ENCODE results near the gene EPM2AIP1. TPM values are rescaled to one million over a fixed set of nuclear protein-coding genes. Genes with fewer than 3 reads are reported as not detected.

EPM2AIP1 gene
- total RNA-seq, 1 experiment from 2014 or later = 8.7 TPM

DNA sequence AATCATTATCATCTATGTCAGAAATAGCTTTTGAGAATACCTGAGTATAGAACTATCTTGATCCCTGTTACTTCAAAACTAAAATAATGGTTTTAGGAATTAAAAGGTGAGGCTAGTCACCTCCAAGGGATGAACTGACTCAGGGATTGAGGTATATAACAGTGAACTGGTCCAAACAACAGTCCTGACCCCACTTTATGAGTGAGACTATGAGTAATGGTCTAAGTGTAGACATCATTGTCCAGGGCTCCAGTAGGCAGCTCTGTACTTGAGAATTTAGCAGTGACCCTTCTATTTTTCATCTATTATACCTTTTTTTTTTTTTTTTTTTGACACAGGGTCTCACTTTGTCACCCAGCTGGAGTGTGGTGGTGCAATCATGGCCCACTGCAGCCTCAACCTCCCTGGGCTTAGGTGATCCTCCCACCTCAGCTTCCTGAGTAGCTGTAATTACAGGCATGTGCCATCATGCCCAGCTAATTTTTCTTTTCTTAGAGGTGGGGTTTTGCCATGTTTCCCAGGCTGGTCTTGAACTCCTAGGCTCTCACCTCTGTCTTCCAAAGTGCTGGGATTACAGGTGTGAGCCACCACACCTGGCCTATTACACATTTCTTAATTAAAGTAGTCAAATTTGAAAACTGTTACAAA, 36.7 kb upstream of the EPM2AIP1 start:
- Histone ChIP-seq H3K4me1 (ENCODE audit: control insufficient read depth in 1 of 2, insufficient read depth in 2 of 2, low read length in 2 of 2) (no peaks in the 10 kb centered on the region), H3K9me2 (ENCODE audit: insufficient read depth) (no peaks in the 10 kb centered on the region), H3K4me3 (replicated peaks in 1 of 2; ENCODE audit: low read depth in 1 of 2, low read length in 2 of 2) (no peak overlapping the region), H3K27ac (ENCODE audit: low read depth, low read length) (no peak overlapping the region), H3K36me3 (ENCODE audit: control insufficient read depth in 1 of 2, insufficient read depth in 2 of 2, low read length in 2 of 2) (peaks cover 19 to 47% of the 10 kb centered on the region in 2 experiments), H3K9me3 (ENCODE audit: control insufficient read depth in 1 of 2, insufficient read depth in 1 of 2, low read depth in 1 of 2, low read length in 2 of 2) (no peaks in the 10 kb centered on the region), H3K27me3 (ENCODE audit: insufficient read depth, low read length) (no peaks in the 10 kb centered on the region), H3K4me2 (ENCODE audit: low read length) (no peak overlapping the region), H3K9ac (ENCODE audit: low read length) (no peak overlapping the region), H2AFZ (ENCODE audit: low read depth, low read length, poor library complexity, severe bottlenecking) (no peak overlapping the region), H4K20me1 (ENCODE audit: insufficient read depth) (no peaks in the 10 kb centered on the region; the same call in 1 of the 2 replicates), H3K79me2 (ENCODE audit: insufficient read depth, low read length) (peaks cover 3% of the 10 kb centered on the region; the same call in 1 of the 2 replicates)
- DNase-seq (ENCODE audit: low read depth, low spot score) (no peak), ATAC-seq (no peak)
- CTCF ChIA-PET = no interaction called here
- BruUV-seq (replicated peaks) = no TSS peak
- RAD21 ChIA-PET (ENCODE audit: low non-redundant PET in 1 of 2, low total read pairs in 2 of 2, uncharacterized antibody in 2 of 2, unreplicated experiment in 2 of 2) = no interaction called here
- POLR2A ChIA-PET = no interaction called here
- TF ChIP-seq ZFX (IDR thresholded peaks at IDR 0.05) = no peak
- intact Hi-C loops (cut with micrococcal nuclease) = no loop called here

DNA sequence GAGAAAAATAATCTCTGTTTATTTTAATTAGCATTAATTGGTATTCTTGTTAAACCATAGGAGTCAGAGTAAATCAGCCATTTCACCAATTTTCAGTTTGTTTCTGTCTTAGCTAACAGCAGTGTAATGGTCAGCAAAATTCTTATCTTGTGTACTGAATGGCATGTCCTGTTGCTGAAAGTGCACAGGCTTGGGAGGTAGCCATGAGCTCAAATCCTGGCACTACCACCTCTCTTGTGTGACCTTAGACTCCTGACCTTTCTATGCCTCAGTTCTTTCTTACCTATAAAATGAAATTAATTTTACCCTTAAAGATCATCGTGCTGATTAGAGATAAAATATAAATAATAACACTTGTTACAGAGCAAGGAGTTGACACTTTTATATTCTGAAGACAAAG, 36.2 kb upstream of the EPM2AIP1 start:
- Histone ChIP-seq H2AFZ (ENCODE audit: low read depth, low read length, poor library complexity, severe bottlenecking) (no peak overlapping the region), H3K27me3 (ENCODE audit: insufficient read depth, low read length) (no peaks in the 10 kb centered on the region), H3K4me1 (ENCODE audit: control insufficient read depth in 1 of 2, insufficient read depth in 2 of 2, low read length in 2 of 2) (no peaks in the 10 kb centered on the region), H3K9ac (ENCODE audit: low read length) (no peak overlapping the region), H3K4me3 (replicated peaks in 1 of 2; ENCODE audit: low read depth in 1 of 2, low read length in 2 of 2) (no peak overlapping the region), H3K79me2 (ENCODE audit: insufficient read depth, low read length) (peaks cover 3% of the 10 kb centered on the region; the same call in 1 of the 2 replicates), H4K20me1 (ENCODE audit: insufficient read depth) (no peaks in the 10 kb centered on the region; the same call in 1 of the 2 replicates), H3K27ac (ENCODE audit: low read depth, low read length) (no peak overlapping the region), H3K9me2 (ENCODE audit: insufficient read depth) (no peaks in the 10 kb centered on the region), H3K36me3 (ENCODE audit: control insufficient read depth in 1 of 2, insufficient read depth in 2 of 2, low read length in 2 of 2) (peaks cover 19 to 45% of the 10 kb centered on the region in 2 experiments), H3K9me3 (ENCODE audit: control insufficient read depth in 1 of 2, insufficient read depth in 1 of 2, low read depth in 1 of 2, low read length in 2 of 2) (no peaks in the 10 kb centered on the region), H3K4me2 (ENCODE audit: low read length) (no peak overlapping the region)
- no TSS peak for BruUV-seq (replicated peaks)
- ChIA-PET CTCF (no interaction called here), RAD21 (ENCODE audit: low non-redundant PET in 1 of 2, low total read pairs in 2 of 2, uncharacterized antibody in 2 of 2, unreplicated experiment in 2 of 2) (no interaction called here), POLR2A (no interaction called here)
- no peak for DNase-seq (ENCODE audit: low read depth, low spot score)
- ATAC-seq = no peak
- TF ChIP-seq ZFX (IDR thresholded peaks at IDR 0.05) (no peak), POLR2AphosphoS5 (IDR thresholded peaks at IDR 0.05; ENCODE audit: low read depth, low read length) (no peak), ELF1 (IDR thresholded peaks at IDR 0.05; ENCODE audit: borderline replicate concordance, low read depth) (no peak), RAD21 (IDR thresholded peaks at IDR 0.05; ENCODE audit: low read depth) (no peak), FOSL1 (IDR thresholded peaks at IDR 0.05; ENCODE audit: low read depth) (no peak), CBX3 (IDR thresholded peaks at IDR 0.05; ENCODE audit: low read depth) (no peak), EZH2 (IDR thresholded peaks at IDR 0.05) (no peak), CEBPB (IDR thresholded peaks at IDR 0.05; ENCODE audit: low read depth) (no peak), JUND (IDR thresholded peaks at IDR 0.05) (no peak), TCF7L2 (IDR thresholded peaks at IDR 0.05; ENCODE audit: borderline replicate concordance, extremely low read depth, insufficient read depth, insufficient read length) (no peak)
- TF ChIP-seq, protein P1, sequence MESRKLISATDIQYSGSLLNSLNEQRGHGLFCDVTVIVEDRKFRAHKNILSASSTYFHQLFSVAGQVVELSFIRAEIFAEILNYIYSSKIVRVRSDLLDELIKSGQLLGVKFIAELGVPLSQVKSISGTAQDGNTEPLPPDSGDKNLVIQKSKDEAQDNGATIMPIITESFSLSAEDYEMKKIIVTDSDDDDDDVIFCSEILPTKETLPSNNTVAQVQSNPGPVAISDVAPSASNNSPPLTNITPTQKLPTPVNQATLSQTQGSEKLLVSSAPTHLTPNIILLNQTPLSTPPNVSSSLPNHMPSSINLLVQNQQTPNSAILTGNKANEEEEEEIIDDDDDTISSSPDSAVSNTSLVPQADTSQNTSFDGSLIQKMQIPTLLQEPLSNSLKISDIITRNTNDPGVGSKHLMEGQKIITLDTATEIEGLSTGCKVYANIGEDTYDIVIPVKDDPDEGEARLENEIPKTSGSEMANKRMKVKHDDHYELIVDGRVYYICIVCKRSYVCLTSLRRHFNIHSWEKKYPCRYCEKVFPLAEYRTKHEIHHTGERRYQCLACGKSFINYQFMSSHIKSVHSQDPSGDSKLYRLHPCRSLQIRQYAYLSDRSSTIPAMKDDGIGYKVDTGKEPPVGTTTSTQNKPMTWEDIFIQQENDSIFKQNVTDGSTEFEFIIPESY (IDR thresholded peaks at IDR 0.05; ENCODE audit: extremely low read depth, insufficient replicate concordance, low read length) = no peak
- TF ChIP-seq, protein P2, sequence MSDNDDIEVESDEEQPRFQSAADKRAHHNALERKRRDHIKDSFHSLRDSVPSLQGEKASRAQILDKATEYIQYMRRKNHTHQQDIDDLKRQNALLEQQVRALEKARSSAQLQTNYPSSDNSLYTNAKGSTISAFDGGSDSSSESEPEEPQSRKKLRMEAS (IDR thresholded peaks at IDR 0.05) = no peak
- TF ChIP-seq, protein P3, sequence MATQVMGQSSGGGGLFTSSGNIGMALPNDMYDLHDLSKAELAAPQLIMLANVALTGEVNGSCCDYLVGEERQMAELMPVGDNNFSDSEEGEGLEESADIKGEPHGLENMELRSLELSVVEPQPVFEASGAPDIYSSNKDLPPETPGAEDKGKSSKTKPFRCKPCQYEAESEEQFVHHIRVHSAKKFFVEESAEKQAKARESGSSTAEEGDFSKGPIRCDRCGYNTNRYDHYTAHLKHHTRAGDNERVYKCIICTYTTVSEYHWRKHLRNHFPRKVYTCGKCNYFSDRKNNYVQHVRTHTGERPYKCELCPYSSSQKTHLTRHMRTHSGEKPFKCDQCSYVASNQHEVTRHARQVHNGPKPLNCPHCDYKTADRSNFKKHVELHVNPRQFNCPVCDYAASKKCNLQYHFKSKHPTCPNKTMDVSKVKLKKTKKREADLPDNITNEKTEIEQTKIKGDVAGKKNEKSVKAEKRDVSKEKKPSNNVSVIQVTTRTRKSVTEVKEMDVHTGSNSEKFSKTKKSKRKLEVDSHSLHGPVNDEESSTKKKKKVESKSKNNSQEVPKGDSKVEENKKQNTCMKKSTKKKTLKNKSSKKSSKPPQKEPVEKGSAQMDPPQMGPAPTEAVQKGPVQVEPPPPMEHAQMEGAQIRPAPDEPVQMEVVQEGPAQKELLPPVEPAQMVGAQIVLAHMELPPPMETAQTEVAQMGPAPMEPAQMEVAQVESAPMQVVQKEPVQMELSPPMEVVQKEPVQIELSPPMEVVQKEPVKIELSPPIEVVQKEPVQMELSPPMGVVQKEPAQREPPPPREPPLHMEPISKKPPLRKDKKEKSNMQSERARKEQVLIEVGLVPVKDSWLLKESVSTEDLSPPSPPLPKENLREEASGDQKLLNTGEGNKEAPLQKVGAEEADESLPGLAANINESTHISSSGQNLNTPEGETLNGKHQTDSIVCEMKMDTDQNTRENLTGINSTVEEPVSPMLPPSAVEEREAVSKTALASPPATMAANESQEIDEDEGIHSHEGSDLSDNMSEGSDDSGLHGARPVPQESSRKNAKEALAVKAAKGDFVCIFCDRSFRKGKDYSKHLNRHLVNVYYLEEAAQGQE (IDR thresholded peaks at IDR 0.05; ENCODE audit: low read depth) = no peak
- intact Hi-C loops (cut with micrococcal nuclease) = no loop called here
